Measurements from ENCODE around the gene MAFF.
"Not testable (repeated sequence)": the region's sequence is repeated elsewhere in the genome, so short reads cannot be mapped to it uniquely, and the experiment has no call there.

Gene MAFF

GRCh38 chr22:38172832-38173640 is 28.8 kb upstream of the MAFF start:
- no peak for DNase-seq (ENCODE audit: low spot score)
- peak overlapping the region; percentile 55 for H3K27ac Mint-ChIP-seq
- H3K36me3 Mint-ChIP-seq (ENCODE audit: low read depth): peaks cover 4% of the 10 kb centered on the region
- no peaks in the 10 kb centered on the region for H3K9me3 Mint-ChIP-seq
- H3K27me3 Mint-ChIP-seq (ENCODE audit: low read depth): no peaks in the 10 kb centered on the region
- peaks cover 19% of the 10 kb centered on the region for H3K4me1 Mint-ChIP-seq (ENCODE audit: low read depth)
- no peak overlapping the region for H3K4me3 Mint-ChIP-seq

- Mint-ChIP-seq H3K27ac (no peak overlapping the region), H3K36me3 (ENCODE audit: low read depth) (peaks cover 3% of the 10 kb centered on the region), H3K9me3 (no peaks in the 10 kb centered on the region), H3K4me3 (no peak overlapping the region), H3K27me3 (ENCODE audit: low read depth) (no peaks in the 10 kb centered on the region), H3K4me1 (ENCODE audit: low read depth) (peaks cover 19% of the 10 kb centered on the region)
- DNase-seq (ENCODE audit: low spot score): no peak
Observed at GRCh38 chr22:38173641-38173906, 28.2 kb upstream of the MAFF start.

GRCh38 chr22:38174626-38175025 is 27.2 kb upstream of the MAFF start:
- Mint-ChIP-seq H3K9me3 (no peaks in the 10 kb centered on the region), H3K4me3 (no peak overlapping the region), H3K27ac (no peak overlapping the region), H3K4me1 (ENCODE audit: low read depth) (peaks cover 25% of the 10 kb centered on the region), H3K27me3 (ENCODE audit: low read depth) (no peaks in the 10 kb centered on the region), H3K36me3 (ENCODE audit: low read depth) (peaks cover 6% of the 10 kb centered on the region)
- DNase-seq (ENCODE audit: low spot score): no peak

- H3K4me1 Mint-ChIP-seq (ENCODE audit: low read depth): peaks cover 33% of the 10 kb centered on the region
- no peak overlapping the region for H3K4me3 Mint-ChIP-seq
- no peak overlapping the region for H3K27ac Mint-ChIP-seq
Observed at GRCh38 chr22:38175206-38176118, 26.3 kb upstream of the MAFF start.

GRCh38 chr22:38176170-38176741 is 25.5 kb upstream of the MAFF start:
- no peaks in the 10 kb centered on the region for H3K9me3 Mint-ChIP-seq
- DNase-seq (ENCODE audit: low spot score): peak; percentile 17
- H3K36me3 Mint-ChIP-seq (ENCODE audit: low read depth): peaks cover 6% of the 10 kb centered on the region
- H3K4me1 Mint-ChIP-seq (ENCODE audit: low read depth): peaks cover 40% of the 10 kb centered on the region
- peak overlapping the region; percentile 18 for H3K4me3 Mint-ChIP-seq
- H3K27me3 Mint-ChIP-seq (ENCODE audit: low read depth): no peaks in the 10 kb centered on the region
- H3K27ac Mint-ChIP-seq: peak overlapping the region; percentile 52

More at GRCh38 chr22:38175206-38176118, 26.3 kb upstream of the MAFF start:
- Mint-ChIP-seq H3K9me3 (no peaks in the 10 kb centered on the region), H3K27me3 (ENCODE audit: low read depth) (no peaks in the 10 kb centered on the region), H3K36me3 (ENCODE audit: low read depth) (peaks cover 6% of the 10 kb centered on the region)
- DNase-seq (ENCODE audit: low spot score): no peak

- Mint-ChIP-seq H3K27ac (peak overlapping the region; percentile 22), H3K4me1 (ENCODE audit: low read depth) (peaks cover 44% of the 10 kb centered on the region)
Observed at GRCh38 chr22:38177044-38177443, 24.8 kb upstream of the MAFF start.

GRCh38 chr22:38177571-38177925 is 24.2 kb upstream of the MAFF start:
- peaks cover 45% of the 10 kb centered on the region for H3K4me1 Mint-ChIP-seq (ENCODE audit: low read depth)
- H3K27me3 Mint-ChIP-seq (ENCODE audit: low read depth); DNase-seq (ENCODE audit: low spot score); H3K36me3 Mint-ChIP-seq (ENCODE audit: low read depth); H3K4me3 Mint-ChIP-seq; H3K9me3 Mint-ChIP-seq; H3K27ac Mint-ChIP-seq: not testable (repeated sequence)

More at GRCh38 chr22:38177044-38177443, 24.8 kb upstream of the MAFF start:
- DNase-seq (ENCODE audit: low spot score): no peak
- H3K36me3 Mint-ChIP-seq (ENCODE audit: low read depth): peaks cover 5% of the 10 kb centered on the region
- H3K9me3 Mint-ChIP-seq: no peaks in the 10 kb centered on the region
- no peak overlapping the region for H3K4me3 Mint-ChIP-seq
- H3K27me3 Mint-ChIP-seq (ENCODE audit: low read depth): no peaks in the 10 kb centered on the region

GRCh38 chr22:38177926-38178604 is 23.7 kb upstream of the MAFF start:
- Mint-ChIP-seq H3K27ac (peak overlapping the region; percentile 2), H3K27me3 (ENCODE audit: low read depth) (no peaks in the 10 kb centered on the region), H3K36me3 (ENCODE audit: low read depth) (peaks cover 5% of the 10 kb centered on the region), H3K9me3 (no peaks in the 10 kb centered on the region), H3K4me1 (ENCODE audit: low read depth) (peaks cover 45% of the 10 kb centered on the region), H3K4me3 (no peak overlapping the region)
- DNase-seq (ENCODE audit: low spot score): no peak

- peak overlapping the region; percentile 53 for H3K27ac Mint-ChIP-seq
- not testable (repeated sequence) for H3K27me3 Mint-ChIP-seq (ENCODE audit: low read depth); DNase-seq (ENCODE audit: low spot score); H3K9me3 Mint-ChIP-seq; H3K4me3 Mint-ChIP-seq; H3K36me3 Mint-ChIP-seq (ENCODE audit: low read depth)
- peaks cover 40% of the 10 kb centered on the region for H3K4me1 Mint-ChIP-seq (ENCODE audit: low read depth)
Observed at GRCh38 chr22:38178605-38178937, 23.2 kb upstream of the MAFF start.

- peaks cover 39% of the 10 kb centered on the region for H3K4me1 Mint-ChIP-seq (ENCODE audit: low read depth)
- peak overlapping the region; percentile 98 for H3K27ac Mint-ChIP-seq
- H3K9me3 Mint-ChIP-seq: no peaks in the 10 kb centered on the region
- H3K4me3 Mint-ChIP-seq: peak overlapping the region; percentile 96
- no peaks in the 10 kb centered on the region for H3K27me3 Mint-ChIP-seq (ENCODE audit: low read depth)
- H3K36me3 Mint-ChIP-seq (ENCODE audit: low read depth): peaks cover 5% of the 10 kb centered on the region
- peak; percentile 12 for DNase-seq (ENCODE audit: low spot score)
Observed at GRCh38 chr22:38180841-38181452, 20.8 kb upstream of the MAFF start.

GRCh38 chr22:38181453-38182200 is 20.2 kb upstream of the MAFF start, which contains the start of gene PLA2G6:
Gene PLA2G6 (minus strand): TSS chr22:38181830. CDS start chr22:38169426, 12,404 bp downstream.
- H3K27me3 Mint-ChIP-seq (ENCODE audit: low read depth): peaks cover 3% of the 10 kb centered on the region
- H3K4me3 Mint-ChIP-seq: peak within 1 kb of the TSS; percentile 96
- DNase-seq (ENCODE audit: low spot score): peak; percentile 100
- peak within 1 kb of the TSS; percentile 98 for H3K27ac Mint-ChIP-seq
- H3K4me1 Mint-ChIP-seq (ENCODE audit: low read depth): peaks cover 34% of the 10 kb centered on the region
- H3K36me3 Mint-ChIP-seq (ENCODE audit: low read depth): peaks cover 5% of the 10 kb centered on the region
- no peaks in the 10 kb centered on the region for H3K9me3 Mint-ChIP-seq

- H3K4me3 Mint-ChIP-seq: no peak overlapping the region
- no peaks in the 10 kb centered on the region for H3K9me3 Mint-ChIP-seq
- H3K27ac Mint-ChIP-seq: no peak overlapping the region
- no peak for DNase-seq (ENCODE audit: low spot score)
- H3K4me1 Mint-ChIP-seq (ENCODE audit: low read depth): peaks cover 22% of the 10 kb centered on the region
- H3K36me3 Mint-ChIP-seq (ENCODE audit: low read depth): no peaks in the 10 kb centered on the region
- H3K27me3 Mint-ChIP-seq (ENCODE audit: low read depth): peaks cover 5% of the 10 kb centered on the region
Observed at GRCh38 chr22:38184788-38185187, 17.0 kb upstream of the MAFF start.

- no peaks in the 10 kb centered on the region for H3K9me3 Mint-ChIP-seq
- peaks cover 7% of the 10 kb centered on the region for H3K4me1 Mint-ChIP-seq (ENCODE audit: low read depth)
- H3K4me3 Mint-ChIP-seq: no peak overlapping the region
- DNase-seq (ENCODE audit: low spot score): no peak
- H3K27ac Mint-ChIP-seq: no peak overlapping the region
- H3K36me3 Mint-ChIP-seq (ENCODE audit: low read depth): no peaks in the 10 kb centered on the region
- H3K27me3 Mint-ChIP-seq (ENCODE audit: low read depth): peaks cover 7% of the 10 kb centered on the region
Observed at GRCh38 chr22:38186429-38186828, 15.4 kb upstream of the MAFF start.
